Spleen (tissue), 11 donors: ENCODE measurements around the gene PPP4C. TPM values are rescaled to one million over a fixed set of nuclear protein-coding genes. Genes with fewer than 3 reads are reported as not detected.

Experiments
- DNase-seq: peaks from one replicate; pipeline ENCODE4 v3.0.0-alpha.2; 2020
- H3K27ac ChIP-seq, 8 donors: fragments of 200-600 bp; sonication (generic) in 7 of 8; 1 replicate in 4 of 8; 2 replicates in 4 of 8; pipeline versions ENCODE4 v1.5.0 to v1.8.0; 2016 to 2021; ENCODE audit warnings: inconsistent platforms in 4 of 8, mild to moderate bottlenecking in 4 of 8, moderate library complexity in 1 of 8
- H3K27me3 ChIP-seq, 7 donors: fragments of 200-600 bp; sonication (generic) in 6 of 7; replicated peaks in 1 of 7; 1 replicate in 4 of 7; 2 replicates in 3 of 7; pipeline versions ENCODE4 v1.5.0 to v1.8.0; 2016 to 2021; ENCODE audit warnings: inconsistent platforms in 3 of 7, mild to moderate bottlenecking in 1 of 7
- H3K36me3 ChIP-seq, 6 donors: fragments of 200-600 bp; sonication (generic) in 5 of 6; 1 replicate in 4 of 6; 2 replicates in 2 of 6; pipeline versions ENCODE4 v1.5.0 to v1.8.0; 2016 to 2021; ENCODE audit warnings: inconsistent platforms in 2 of 6
- H3K4me1 ChIP-seq, 6 donors: fragments of 200-600 bp; sonication (generic) in 5 of 6; 1 replicate in 3 of 6; 2 replicates in 3 of 6; pipeline versions ENCODE4 v1.5.0 to v1.8.0; 2016 to 2021; ENCODE audit warnings: inconsistent platforms in 3 of 6
- H3K4me3 ChIP-seq, 8 donors: fragments of 200-600 bp; sonication (generic) in 7 of 8; 1 replicate in 4 of 8; 2 replicates in 4 of 8; pipeline versions ENCODE4 v1.5.0 to v1.8.0; 2016 to 2021; ENCODE audit warnings: inconsistent platforms in 4 of 8, mild to moderate bottlenecking in 4 of 8, moderate library complexity in 2 of 8
- H3K9me3 ChIP-seq, 8 donors: fragments of 200-600 bp; sonication (generic) in 7 of 8; 1 replicate in 4 of 8; 2 replicates in 4 of 8; pipeline versions ENCODE4 v1.5.0 to v1.8.0; 2016 to 2021; ENCODE audit warnings: inconsistent platforms in 4 of 8
- POLR2A ChIP-seq, 3 donors: fragments of 450-650 bp; IDR thresholded peaks; one replicate each; pipeline ENCODE4 v1.5.1; 2017; ENCODE audit warnings: antibody characterized with exemption in 3 of 3, mild to moderate bottlenecking in 1 of 3
- POLR2AphosphoS5 ChIP-seq, 3 donors: sonication (generic); formaldehyde crosslinking; IDR thresholded peaks; one replicate each; pipeline ENCODE4 v1.5.1; 2017; ENCODE audit warnings: antibody characterized with exemption in 3 of 3
- WGBS, 5 donors: extraction: QIAGEN DNeasy Blood & Tissue Kit in 3 of 5; methylation state at CpG; one replicate each; pipeline versions ENCODE4 v1.1.5 to v1.1.7; 2013 to 2018; 5-methylcytosine and 5-hydroxymethylcytosine counted together
- intact Hi-C: fragments of 100-400 bp; cut with DNase I; formaldehyde crosslinking; loops from one replicate; pipeline ENCODE4 v1.15.0; 2023; ENCODE audit warnings: low total_unique reads
- polyA plus RNA-seq, 3 donors: library from polyadenylated mRNA; stranded (reverse); fragments of 200-250 nt; gene quantifications; one replicate each; pipeline ENCODE4 v1.2.1, GENCODE V29; 2013
- total RNA-seq, 7 donors: library from RNA; depleted of rRNA in 3 of 7; stranded (reverse); fragments of >200 nt in 3 of 7; fragmentation: NEBNext Ultra II Directional in 4 of 7; extraction: Animal tissue kit (Norgen Biotek cat#: 25700) in 4 of 7; gene quantifications; one replicate each; pipeline versions ENCODE4 v1.1.0 to v1.2.1, GENCODE V29; 2016 to 2021
- TF ChIP-seq, protein P1 (sequence below), 11 experiments: fragments of 200-600 bp in 7 of 11; fragments of 450-650 bp in 4 of 11; sonication (generic) in 4 of 11; IDR thresholded peaks in 8 of 11; conservative IDR thresholded peaks in 3 of 11; 1 replicate in 7 of 11; 2 replicates in 4 of 11; pipeline versions ENCODE4 v1.4.0 to v1.8.0; 2016 to 2021; ENCODE audit warnings: antibody characterized with exemption in 11 of 11, inconsistent platforms in 4 of 11, mild to moderate bottlenecking in 1 of 11
- donor health status: healthy with polysubstance abuse.
- donor health status: DM: no; HTN: no; CAD: no; lungs with moderate emphysema.
- donor health status: DM: no; HTN: no; CAD: no.
- donor health status: Bipolar disorder and iron deficiency.
- donor health status: healthy.
- donor health status: DM: no; HTN: no; CAD: no.
- donor health status: DM: yes; HTN: yes; CAD: no.

Gene PPP4C
- total and polyA plus RNA-seq, 10 donors = 43.9 to 128 (median 76.1) TPM

DNA sequence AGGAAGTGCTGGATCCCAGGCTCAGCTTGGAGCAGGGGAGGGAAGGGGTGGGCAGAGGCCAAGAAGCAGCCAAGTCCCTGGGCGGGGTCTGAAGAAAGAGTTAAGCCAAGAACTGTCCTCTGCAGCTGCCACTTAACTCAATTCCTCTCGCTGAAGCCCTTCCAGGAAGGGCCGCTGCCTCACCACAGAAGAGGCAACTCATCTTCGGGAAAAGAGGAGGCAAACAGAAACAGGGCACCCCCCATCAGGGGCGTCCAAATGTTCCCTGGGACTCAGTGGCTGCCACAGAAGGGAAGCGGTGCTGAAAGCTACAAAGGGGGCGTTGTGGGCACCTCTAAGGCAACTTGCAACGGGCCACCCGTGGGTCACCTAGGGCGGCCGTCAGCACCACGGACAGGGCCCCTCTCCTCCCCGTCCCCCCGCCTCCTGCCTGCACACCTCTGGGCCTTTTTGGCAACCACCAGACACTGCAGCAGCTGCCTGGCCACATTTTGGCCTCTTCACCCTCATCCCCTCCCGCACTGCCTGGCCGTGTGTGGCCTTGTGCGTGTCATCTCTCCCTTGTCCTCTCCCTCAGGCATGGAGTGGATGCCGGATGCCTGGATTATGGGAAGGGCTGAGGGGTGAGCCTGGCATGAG lies 47.2 kb upstream of the PPP4C start:
- WGBS, 5 donors = 17 to 31% (median 20%) methylated on average over 12 to 18 of the region's 18 CpGs
- Histone ChIP-seq H3K4me3 (no peak overlapping the region), H3K27me3 (peaks cover 7 to 98% (median 52%) of the 10 kb centered on the region in 7 donors), H3K36me3 (no peaks in the 10 kb centered on the region), H3K9me3 (no peaks in the 10 kb centered on the region), H3K27ac (no peak overlapping the region), H3K4me1 (peaks cover 0 to 21% (median 12%) of the 10 kb centered on the region in 6 donors)
- intact Hi-C loops = no loop called here
- TF ChIP-seq, protein P1, sequence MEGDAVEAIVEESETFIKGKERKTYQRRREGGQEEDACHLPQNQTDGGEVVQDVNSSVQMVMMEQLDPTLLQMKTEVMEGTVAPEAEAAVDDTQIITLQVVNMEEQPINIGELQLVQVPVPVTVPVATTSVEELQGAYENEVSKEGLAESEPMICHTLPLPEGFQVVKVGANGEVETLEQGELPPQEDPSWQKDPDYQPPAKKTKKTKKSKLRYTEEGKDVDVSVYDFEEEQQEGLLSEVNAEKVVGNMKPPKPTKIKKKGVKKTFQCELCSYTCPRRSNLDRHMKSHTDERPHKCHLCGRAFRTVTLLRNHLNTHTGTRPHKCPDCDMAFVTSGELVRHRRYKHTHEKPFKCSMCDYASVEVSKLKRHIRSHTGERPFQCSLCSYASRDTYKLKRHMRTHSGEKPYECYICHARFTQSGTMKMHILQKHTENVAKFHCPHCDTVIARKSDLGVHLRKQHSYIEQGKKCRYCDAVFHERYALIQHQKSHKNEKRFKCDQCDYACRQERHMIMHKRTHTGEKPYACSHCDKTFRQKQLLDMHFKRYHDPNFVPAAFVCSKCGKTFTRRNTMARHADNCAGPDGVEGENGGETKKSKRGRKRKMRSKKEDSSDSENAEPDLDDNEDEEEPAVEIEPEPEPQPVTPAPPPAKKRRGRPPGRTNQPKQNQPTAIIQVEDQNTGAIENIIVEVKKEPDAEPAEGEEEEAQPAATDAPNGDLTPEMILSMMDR (IDR thresholded peaks at IDR 0.05 in 8 of 11, conservative IDR thresholded peaks at IDR 0.05 in 3 of 11) = no peak
- TF ChIP-seq POLR2AphosphoS5 (IDR thresholded peaks at IDR 0.05) (no peak), POLR2A (IDR thresholded peaks at IDR 0.05) (no peak)
- no peak for DNase-seq

DNA sequence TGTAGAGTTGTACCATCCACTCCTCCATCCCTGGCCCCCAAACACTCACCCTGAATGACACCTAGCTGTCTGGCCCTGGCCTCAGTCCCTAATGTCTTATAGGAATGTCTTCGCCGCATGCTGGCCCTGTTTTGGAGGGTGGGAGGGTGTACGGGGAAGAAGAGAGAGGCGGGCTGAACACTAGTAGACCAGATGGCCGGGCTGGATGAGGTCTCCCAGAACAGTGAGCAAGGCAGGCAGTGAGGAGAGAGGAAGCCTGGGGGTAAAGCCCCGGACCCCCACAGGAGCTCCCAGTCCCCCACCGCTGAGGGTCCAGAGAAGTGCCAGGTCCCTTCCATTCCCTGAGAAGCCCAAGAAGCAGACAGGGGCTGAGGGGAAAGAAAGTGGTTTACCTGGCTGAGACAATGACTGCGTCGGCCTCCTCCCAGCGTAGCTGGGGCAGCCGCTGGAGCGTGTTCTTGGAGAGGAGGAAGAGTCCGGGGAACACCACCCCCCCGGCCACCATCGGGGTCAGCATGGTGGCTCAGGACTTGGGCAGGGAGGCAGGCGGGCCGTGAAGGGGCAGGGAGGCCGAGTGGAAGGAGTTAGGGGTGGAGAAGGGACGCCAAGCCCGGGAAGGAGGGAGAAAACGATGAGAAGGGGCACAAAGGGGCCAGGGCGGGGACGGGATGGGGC lies 45.6 kb upstream of the PPP4C start:
- DNase-seq = no peak
- no peaks in the 10 kb centered on the region for H3K36me3 ChIP-seq
- peaks cover 0 to 21% (median 12%) of the 10 kb centered on the region in 6 donors for H3K4me1 ChIP-seq

DNA sequence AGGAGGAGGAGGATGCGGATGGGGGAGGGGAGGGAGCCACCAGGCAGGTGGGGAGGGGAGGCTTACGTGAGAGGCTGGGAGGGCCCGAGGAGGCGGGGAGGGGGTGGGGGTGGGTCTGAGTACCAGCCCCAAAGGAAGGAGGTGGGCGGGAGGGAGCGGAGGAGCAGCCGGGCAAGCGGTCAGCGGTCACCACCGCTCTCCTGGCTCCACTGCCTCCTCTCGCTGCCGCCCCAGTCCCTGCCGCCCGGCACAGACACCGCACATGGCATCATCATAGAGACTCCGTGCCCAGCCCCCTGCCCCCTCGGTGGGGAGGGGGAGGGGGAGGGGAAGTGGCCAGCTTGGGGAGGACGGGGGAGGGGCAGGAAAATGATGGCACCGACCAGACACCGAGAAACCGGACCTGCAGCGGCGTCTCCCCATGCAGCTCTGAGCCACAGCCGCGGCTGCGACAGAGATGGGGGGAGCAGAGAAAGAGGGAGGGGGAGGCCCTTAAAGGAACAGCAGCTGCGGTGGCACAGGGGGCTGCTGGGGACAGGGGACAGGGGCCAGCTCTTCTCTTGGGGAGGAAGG lies 44.9 kb upstream of the PPP4C start, which contains the start of gene TLCD3B:
TSS of gene TLCD3B (minus strand) at position 431 of the 573 bp plus-strand sequence. CDS start 744 bp downstream, outside the sequence.
- TF ChIP-seq, protein P1 (IDR thresholded peaks at IDR 0.05 in 8 of 11, conservative IDR thresholded peaks at IDR 0.05 in 3 of 11) = no peak
- no peak for TF ChIP-seq POLR2A (IDR thresholded peaks at IDR 0.05)
- TF ChIP-seq POLR2AphosphoS5 (IDR thresholded peaks at IDR 0.05) = no peak
- no peaks in the 10 kb centered on the region for H3K9me3 ChIP-seq
- peaks cover 0 to 21% (median 12%) of the 10 kb centered on the region in 6 donors for H3K4me1 ChIP-seq
- WGBS, 5 donors = 1 to 4% (median 2%) methylated on average over 15 to 27 of the region's 27 CpGs
- DNase-seq = no peak
- peaks cover 7 to 100% (median 58%) of the 10 kb centered on the region in 7 donors for H3K27me3 ChIP-seq
- peak within 1 kb of the TSS in 1 of 8 donors; percentile 40 for H3K4me3 ChIP-seq
- no peak within 1 kb of the TSS for H3K27ac ChIP-seq
- intact Hi-C loops = no loop called here
- H3K36me3 ChIP-seq = no peaks in the 10 kb centered on the region

More for the DNA sequence above, 45.6 kb upstream of the PPP4C start:
- WGBS, 5 donors = 22 to 26% (median 25%) methylated on average over 23 of the region's 23 CpGs
- no peaks in the 10 kb centered on the region for H3K9me3 ChIP-seq
- H3K4me3 ChIP-seq = no peak overlapping the region
- intact Hi-C loops = no loop called here
- TF ChIP-seq, protein P1 (IDR thresholded peaks at IDR 0.05 in 8 of 11, conservative IDR thresholded peaks at IDR 0.05 in 3 of 11) = no peak
- TF ChIP-seq POLR2A (IDR thresholded peaks at IDR 0.05) (no peak), POLR2AphosphoS5 (IDR thresholded peaks at IDR 0.05) (no peak)
- H3K27me3 ChIP-seq = peaks cover 7 to 100% (median 58%) of the 10 kb centered on the region in 7 donors
- H3K27ac ChIP-seq = no peak overlapping the region
